Thyroid gland (tissue), 4 donors: ENCODE results near the gene TMEM138. TPM values are rescaled to one million over a fixed set of nuclear protein-coding genes. Genes with fewer than 3 reads are reported as not detected.

Experiments used
- DNase-seq, 2 donors: peaks; one replicate each; pipeline ENCODE4 v3.0.0-alpha.2; 2019
- H3K27ac ChIP-seq, 3 donors: fragments of 200-600 bp; sonication (generic); 1 replicate in 2 of 3; 2 replicates in 1 of 3; pipeline ENCODE4 v1.5.1; 2016 to 2019; ENCODE audit warnings: mild to moderate bottlenecking in 1 of 3, moderate library complexity in 1 of 3
- H3K27me3 ChIP-seq: fragments of 200-600 bp; sonication (generic); one replicate; pipeline ENCODE4 v1.5.1; 2019
- H3K36me3 ChIP-seq, 2 donors: fragments of 200-600 bp; sonication (generic); one replicate each; pipeline ENCODE4 v1.5.1; 2016 to 2019
- H3K4me1 ChIP-seq, 2 donors: fragments of 200-600 bp; sonication (generic); one replicate each; pipeline ENCODE4 v1.5.1; 2017 to 2019
- H3K4me3 ChIP-seq, 3 donors: fragments of 200-600 bp; sonication (generic); replicated peaks in 1 of 3; 1 replicate in 2 of 3; 2 replicates in 1 of 3; pipeline ENCODE4 v1.5.1; 2016; ENCODE audit warnings: mild to moderate bottlenecking in 1 of 3
- H3K9me3 ChIP-seq: fragments of 200-600 bp; sonication (generic); one replicate; pipeline ENCODE4 v1.5.1; 2017
- POLR2A ChIP-seq, 2 donors: fragments of 450-650 bp; IDR thresholded peaks; one replicate each; pipeline ENCODE4 v1.6.1; 2017; ENCODE audit warnings: antibody characterized with exemption in 2 of 2, mild to moderate bottlenecking in 2 of 2, moderate library complexity in 1 of 2
- intact Hi-C: fragments of 100-400 bp; cut with DNase I; formaldehyde crosslinking; loops from one replicate; pipeline ENCODE4 v1.15.1; 2023
- total RNA-seq, 4 donors: library from RNA; depleted of rRNA; stranded (reverse); fragments of >200 nt; gene quantifications; one replicate each; pipeline ENCODE4 v1.2.3, GENCODE V29; 2016
- TF ChIP-seq, protein P1 (sequence below), 6 experiments: fragments of 200-600 bp in 3 of 6; fragments of 450-650 bp in 3 of 6; sonication (generic) in 3 of 6; IDR thresholded peaks; one replicate each; pipeline ENCODE4 v1.5.1; 2016 to 2019; ENCODE audit warnings: antibody characterized with exemption in 6 of 6, mild to moderate bottlenecking in 2 of 6, inconsistent platforms in 1 of 6, moderate library complexity in 1 of 6

The TMEM138 gene
- total RNA-seq, 4 donors from 2014 or later = 25.3 to 37.1 (median 31.5) TPM

- no peaks in the 10 kb centered on the region for H3K27me3 ChIP-seq
- no peak for DNase-seq
- no peaks in the 10 kb centered on the region for H3K9me3 ChIP-seq
- no peak overlapping the region for H3K27ac ChIP-seq
- TF ChIP-seq, protein P1, sequence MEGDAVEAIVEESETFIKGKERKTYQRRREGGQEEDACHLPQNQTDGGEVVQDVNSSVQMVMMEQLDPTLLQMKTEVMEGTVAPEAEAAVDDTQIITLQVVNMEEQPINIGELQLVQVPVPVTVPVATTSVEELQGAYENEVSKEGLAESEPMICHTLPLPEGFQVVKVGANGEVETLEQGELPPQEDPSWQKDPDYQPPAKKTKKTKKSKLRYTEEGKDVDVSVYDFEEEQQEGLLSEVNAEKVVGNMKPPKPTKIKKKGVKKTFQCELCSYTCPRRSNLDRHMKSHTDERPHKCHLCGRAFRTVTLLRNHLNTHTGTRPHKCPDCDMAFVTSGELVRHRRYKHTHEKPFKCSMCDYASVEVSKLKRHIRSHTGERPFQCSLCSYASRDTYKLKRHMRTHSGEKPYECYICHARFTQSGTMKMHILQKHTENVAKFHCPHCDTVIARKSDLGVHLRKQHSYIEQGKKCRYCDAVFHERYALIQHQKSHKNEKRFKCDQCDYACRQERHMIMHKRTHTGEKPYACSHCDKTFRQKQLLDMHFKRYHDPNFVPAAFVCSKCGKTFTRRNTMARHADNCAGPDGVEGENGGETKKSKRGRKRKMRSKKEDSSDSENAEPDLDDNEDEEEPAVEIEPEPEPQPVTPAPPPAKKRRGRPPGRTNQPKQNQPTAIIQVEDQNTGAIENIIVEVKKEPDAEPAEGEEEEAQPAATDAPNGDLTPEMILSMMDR (IDR thresholded peaks at IDR 0.05) = no peak
- no peak for TF ChIP-seq POLR2A (IDR thresholded peaks at IDR 0.05)
- no peak overlapping the region for H3K4me3 ChIP-seq
- H3K36me3 ChIP-seq = peaks cover 70 to 85% of the 10 kb centered on the region in 2 donors
- no peaks in the 10 kb centered on the region for H3K4me1 ChIP-seq
- intact Hi-C loops = no loop called here
Measured at GRCh38 chr11:61418136-61418535, 56.0 kb downstream of the TMEM138 start.

Other genes with a start within 250 kb of the TMEM138 start
- gene VPS37C, start 200.9 kb upstream of the TMEM138 start, total RNA-seq = 10 to 100 TPM; 13.0 to 18.2 (median 15.9) TPM
- gene PGA3, start 158.9 kb upstream of the TMEM138 start, total RNA-seq = 1 to 10 TPM in 2 of 4 donors, not detected in 2; 4.3 to 7.9 TPM
- gene PGA4, start 140.0 kb upstream of the TMEM138 start, total RNA-seq = 1 to 10 TPM in 2 of 4 donors, not detected in 2; 4.6 to 8.1 TPM
- gene PGA5, start 121.2 kb upstream of the TMEM138 start, total RNA-seq = 1 to 10 TPM in 2 of 4 donors, not detected in 2; 1.4 to 2.6 TPM
- 1 to 10 TPM in 2 of 4 donors, under 1 TPM in 2; 0.54 to 2.5 (median 1.0) TPM for gene VWCE, start 67.1 kb upstream of the TMEM138 start, total RNA-seq
- gene DDB1, start 29.3 kb upstream of the TMEM138 start, total RNA-seq = 100 to 1,000 TPM; 132 to 211 (median 182) TPM
- 10 to 100 TPM; 27.0 to 62.8 (median 43.6) TPM for gene TKFC, start 29.1 kb upstream of the TMEM138 start, total RNA-seq
- gene CYB561A3, start 492 bp upstream of the TMEM138 start, total RNA-seq = 10 to 100 TPM; 39.3 to 62.8 (median 49.7) TPM
- 10 to 100 TPM; 13.3 to 26.6 (median 21.0) TPM for gene TMEM216, start 30.2 kb downstream of the TMEM138 start, total RNA-seq
- 10 to 100 TPM; 58.8 to 95.1 (median 72.8) TPM for gene CPSF7, start 67.6 kb downstream of the TMEM138 start, total RNA-seq
- 10 to 100 TPM; 41.0 to 74.3 (median 44.0) TPM for gene SDHAF2, start 67.8 kb downstream of the TMEM138 start, total RNA-seq
- gene LRRC10B, start 146.4 kb downstream of the TMEM138 start, total RNA-seq = 1 to 10 TPM in 1 of 4 donors, under 1 TPM in 3; 0.22 to 3.0 (median 0.66) TPM
- gene SYT7, start 218.7 kb downstream of the TMEM138 start, total RNA-seq = 10 to 100 TPM in 2 of 4 donors, 1 to 10 TPM in 2; 5.2 to 12.6 (median 8.8) TPM